K562 (cell line): ENCODE measurements around the gene SERPIND1.
"Not testable (repeated sequence)": the region's sequence is repeated elsewhere in the genome, so short reads cannot be mapped to it uniquely, and the experiment has no call there.

Source experiments
- PHB2 ChIP-seq: fragments of 450-650 bp; IDR thresholded peaks from 2 replicates; pipeline ENCODE4 v1.6.1; 2017; ENCODE audit warnings: low read depth
- TBL1XR1 ChIP-seq, 2 experiments: IDR thresholded peaks; 2 replicates each; pipeline ENCODE4 v1.6.1; 2012; ENCODE audit warnings: improper control_type of control experiment in 2 of 2, low read length in 2 of 2, mild to moderate bottlenecking in 1 of 2
- ZNF274 ChIP-seq: IDR thresholded peaks from 2 replicates; pipeline ENCODE4 v1.6.1; 2011; ENCODE audit warnings: low read depth, mild to moderate bottlenecking, low read length, moderate library complexity, borderline replicate concordance

DNA sequence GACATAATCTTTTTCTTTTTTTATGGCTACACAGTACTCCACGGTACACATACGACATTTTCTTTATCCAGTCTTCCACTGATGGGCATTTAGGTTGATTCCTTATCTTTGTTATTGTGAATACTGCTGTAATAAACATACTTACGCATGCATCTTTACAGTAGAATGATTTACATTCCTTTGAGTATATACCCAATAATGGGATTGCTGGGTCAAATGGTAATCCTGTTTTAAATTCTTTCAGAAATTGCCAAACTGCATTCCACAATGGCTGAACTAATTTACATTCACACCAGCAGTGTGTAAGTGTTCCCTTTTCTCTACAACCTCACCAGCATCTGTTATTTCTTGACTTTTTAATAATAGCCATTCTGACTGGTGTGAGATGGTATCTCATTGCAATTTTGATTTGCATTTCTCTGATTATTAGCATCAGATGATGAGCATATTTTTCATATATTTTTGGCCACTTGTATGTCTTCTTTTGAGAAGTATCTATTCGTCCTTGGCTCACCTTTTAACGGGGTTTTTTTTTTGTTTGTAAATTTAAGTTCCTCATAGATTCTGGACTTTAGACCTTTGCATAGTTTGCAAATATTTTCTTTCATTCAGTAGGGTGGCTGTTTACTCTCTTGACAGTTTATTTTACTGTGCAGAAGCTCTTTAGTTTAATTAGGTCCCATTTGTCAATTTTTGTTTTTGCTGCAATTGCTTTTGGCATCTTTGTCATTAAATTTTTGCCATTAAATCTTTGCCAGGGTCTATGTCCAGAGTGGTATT is 52.6 kb downstream of the SERPIND1 start:
- not testable (repeated sequence) for TF ChIP-seq ZNF274; TBL1XR1 (IDR thresholded peaks at IDR 0.05; ENCODE audit: low read length in 2 of 2); PHB2
